GM18507 (cell line): ENCODE measurements around the gene CNTNAP2.

Source experiments
- DNase-seq: peaks from one replicate; pipeline ENCODE4 v3.0.0; 2011; ENCODE audit warnings: low read depth; ENCODE audit not compliant: insufficient read length; ENCODE audit errors: extremely low spot score
- FAIRE-seq: peaks from 2 replicates; lab custom pipeline; 2011; peaks lifted over from hg19 to GRCh38; lab: Jason Lieb, UNC

CNTNAP2 gene

GRCh38 chr7:147438216-147438615 is 1321.6 kb downstream of the CNTNAP2 start:
- FAIRE-seq: no peak
- no peak for DNase-seq

GRCh38 chr7:147443942-147444341 is 1327.3 kb downstream of the CNTNAP2 start:
- FAIRE-seq (no peak), DNase-seq (no peak)

DNA sequence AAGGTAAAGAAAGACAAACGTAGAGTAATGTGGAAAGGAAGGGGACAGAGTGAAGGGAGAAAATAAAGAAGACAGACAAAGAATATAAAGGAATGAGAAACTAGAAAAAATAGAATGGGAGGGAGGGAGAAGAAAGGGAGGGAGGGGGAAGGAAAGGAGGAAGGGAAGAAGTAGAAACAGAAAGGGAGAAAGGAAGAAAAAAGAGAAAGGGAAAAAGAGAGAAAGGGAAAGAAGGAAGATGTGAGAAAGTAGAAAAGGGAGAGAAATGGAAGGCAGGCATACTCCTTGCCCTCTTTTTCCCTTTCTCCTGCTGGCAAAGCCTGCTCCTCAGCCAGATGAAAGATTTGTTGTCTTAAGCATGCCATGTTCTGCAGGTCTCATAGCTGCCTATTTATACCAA is 1336.2 kb downstream of the CNTNAP2 start:
- DNase-seq (no peak), FAIRE-seq (no peak)

DNA sequence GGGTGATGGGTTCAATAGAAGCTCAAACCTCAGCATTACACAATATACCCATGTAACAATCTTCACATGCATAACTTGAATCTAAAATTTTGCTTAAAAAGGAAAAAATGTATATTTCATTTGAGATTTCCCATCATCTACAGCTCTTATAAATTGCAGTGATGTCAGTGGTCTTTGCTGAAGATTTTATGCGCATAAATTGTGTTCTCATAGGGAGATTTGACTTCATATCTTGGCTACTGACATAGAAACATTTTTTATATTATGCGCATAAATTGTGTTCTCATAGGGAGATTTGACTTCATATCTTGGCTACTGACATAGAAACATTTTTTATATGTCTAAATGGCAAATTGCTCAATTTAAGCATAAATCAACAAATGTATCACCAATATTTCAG is 1348.6 kb downstream of the CNTNAP2 start:
- DNase-seq (no peak), FAIRE-seq (no peak)

DNA sequence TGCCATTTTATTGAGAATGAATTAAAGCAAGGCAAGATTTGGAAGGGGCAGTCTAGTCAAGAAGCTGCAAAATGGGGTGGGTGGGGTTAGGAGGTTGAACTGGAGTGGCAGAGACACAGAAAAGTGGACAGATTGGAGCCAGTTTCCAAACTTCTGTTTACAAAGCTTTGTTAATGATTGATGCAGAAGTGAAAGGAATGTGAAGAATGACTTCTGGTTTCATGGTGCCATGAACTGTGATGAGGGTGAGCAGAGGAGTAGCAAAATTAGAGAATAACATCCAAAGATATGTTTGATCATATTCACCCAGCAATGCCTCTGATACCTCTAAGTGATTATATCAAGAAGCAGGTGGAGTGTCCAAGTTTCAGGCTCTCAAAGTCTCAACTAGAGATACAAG is 1356.0 kb downstream of the CNTNAP2 start:
- FAIRE-seq: no peak
- DNase-seq: no peak

DNA sequence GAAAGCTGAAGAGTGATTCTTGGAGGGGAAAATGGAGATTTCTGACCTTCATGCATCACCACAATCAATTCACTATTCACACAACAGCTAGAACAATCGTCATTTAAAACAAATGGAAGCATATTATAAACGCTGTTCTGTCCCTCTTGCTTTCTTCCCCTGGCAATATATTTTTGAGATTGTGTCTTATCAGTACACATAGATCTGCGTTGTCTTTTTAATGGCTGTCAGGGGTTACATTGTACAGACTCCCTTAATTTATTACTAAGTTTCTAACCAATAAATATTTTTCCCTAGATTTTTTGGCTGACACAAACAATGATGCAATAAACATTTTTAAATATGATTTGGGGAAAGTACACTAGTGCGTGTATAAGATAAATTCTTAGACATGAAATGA is 1358.3 kb downstream of the CNTNAP2 start:
- DNase-seq (no peak), FAIRE-seq (no peak)

- DNase-seq: no peak
- FAIRE-seq: no peak
Measured at GRCh38 chr7:147477526-147477925, 1360.9 kb downstream of the CNTNAP2 start.

- FAIRE-seq: no peak
Measured at GRCh38 chr7:147478796-147479195, 1362.2 kb downstream of the CNTNAP2 start.

GRCh38 chr7:147483634-147484292 is 1367.2 kb downstream of the CNTNAP2 start:
- DNase-seq: no peak
- no peak for FAIRE-seq

More at GRCh38 chr7:147478796-147479195, 1362.2 kb downstream of the CNTNAP2 start:
- DNase-seq: no peak

GRCh38 chr7:147485660-147486210 is 1369.1 kb downstream of the CNTNAP2 start:
- DNase-seq: no peak
- no peak for FAIRE-seq

DNA sequence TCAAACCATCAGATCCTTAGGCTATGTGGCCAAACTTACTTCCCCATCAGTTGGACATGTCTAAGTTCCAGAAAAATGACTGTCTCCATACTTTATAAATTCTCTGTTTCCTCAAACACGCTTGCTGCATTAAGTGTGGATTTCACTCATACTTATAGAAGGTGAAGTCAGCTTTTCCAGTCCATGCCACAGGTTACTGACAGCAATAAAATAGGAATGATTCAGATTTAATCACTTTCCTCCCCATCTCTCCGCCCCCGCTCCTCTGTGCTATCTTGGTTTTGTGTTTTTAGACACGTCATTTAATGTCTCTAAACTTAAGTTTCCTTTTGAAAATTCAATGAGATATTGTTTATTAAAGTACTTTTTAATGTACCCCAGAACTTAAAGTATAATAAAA is 1376.0 kb downstream of the CNTNAP2 start:
- no peak for DNase-seq
- no peak for FAIRE-seq

DNA sequence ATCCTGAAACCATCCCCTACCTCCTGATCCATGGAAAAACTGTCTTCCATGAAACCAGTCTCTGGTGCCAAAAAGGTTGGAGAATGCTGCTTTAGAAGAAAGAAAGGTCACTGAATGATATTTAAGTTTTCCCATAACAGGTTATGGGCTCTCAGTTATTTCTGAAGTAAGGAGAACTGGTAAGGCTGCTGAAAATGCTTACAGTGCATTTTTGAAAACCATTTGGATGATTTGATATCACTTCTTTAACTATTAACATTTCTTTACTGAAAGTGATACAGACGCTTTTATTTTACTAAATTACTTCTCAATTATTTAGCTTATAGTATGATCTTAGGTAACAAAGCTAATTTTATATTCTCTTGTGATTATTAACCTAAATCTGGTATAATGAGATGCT is 1379.6 kb downstream of the CNTNAP2 start:
- FAIRE-seq (no peak), DNase-seq (no peak)

- FAIRE-seq (no peak), DNase-seq (no peak)
Measured at GRCh38 chr7:147497246-147497645, 1380.6 kb downstream of the CNTNAP2 start.

GRCh38 chr7:147498081-147498480 is 1381.5 kb downstream of the CNTNAP2 start:
- DNase-seq (no peak), FAIRE-seq (no peak)

GRCh38 chr7:147509035-147509501 is 1392.5 kb downstream of the CNTNAP2 start:
- FAIRE-seq: no peak
- no peak for DNase-seq

DNA sequence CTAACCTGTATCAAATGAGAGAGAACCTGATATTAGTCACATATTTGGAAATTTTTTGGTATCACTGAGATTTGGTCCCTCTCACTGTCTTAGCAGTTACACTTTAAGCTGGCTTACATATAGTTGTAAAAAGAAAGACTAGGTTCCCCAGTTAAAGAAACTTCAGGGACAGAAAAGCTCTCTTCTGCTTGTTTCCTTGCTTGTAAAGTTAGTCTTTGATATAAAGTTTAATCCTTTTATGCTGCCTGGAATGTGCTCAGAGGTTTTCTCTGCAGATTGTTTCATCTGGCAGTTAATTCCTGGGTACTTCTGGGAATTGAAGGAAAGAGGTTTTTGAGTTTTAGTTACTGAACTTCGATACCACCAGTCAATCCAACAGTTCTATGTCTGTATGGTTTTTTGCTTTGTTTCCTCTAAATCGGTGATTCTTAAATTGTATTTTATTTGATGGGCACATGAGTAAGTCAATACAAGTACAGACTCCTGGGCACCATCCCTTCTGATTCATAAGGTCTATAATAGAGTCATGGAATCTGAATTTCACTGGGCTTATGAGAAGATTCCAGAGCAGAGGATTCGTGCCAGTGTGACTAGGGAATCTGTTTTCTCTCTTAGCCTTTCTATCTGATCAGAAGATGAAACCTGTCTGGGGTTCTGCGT is 1393.1 kb downstream of the CNTNAP2 start:
- FAIRE-seq (no peak), DNase-seq (no peak)

- FAIRE-seq (no peak), DNase-seq (no peak)
Measured at GRCh38 chr7:147510201-147510542, 1393.6 kb downstream of the CNTNAP2 start.

- FAIRE-seq (no peak), DNase-seq (no peak)
Measured at GRCh38 chr7:147510923-147511322, 1394.3 kb downstream of the CNTNAP2 start.

GRCh38 chr7:147513451-147513850 is 1396.8 kb downstream of the CNTNAP2 start:
- FAIRE-seq: no peak
- no peak for DNase-seq

DNA sequence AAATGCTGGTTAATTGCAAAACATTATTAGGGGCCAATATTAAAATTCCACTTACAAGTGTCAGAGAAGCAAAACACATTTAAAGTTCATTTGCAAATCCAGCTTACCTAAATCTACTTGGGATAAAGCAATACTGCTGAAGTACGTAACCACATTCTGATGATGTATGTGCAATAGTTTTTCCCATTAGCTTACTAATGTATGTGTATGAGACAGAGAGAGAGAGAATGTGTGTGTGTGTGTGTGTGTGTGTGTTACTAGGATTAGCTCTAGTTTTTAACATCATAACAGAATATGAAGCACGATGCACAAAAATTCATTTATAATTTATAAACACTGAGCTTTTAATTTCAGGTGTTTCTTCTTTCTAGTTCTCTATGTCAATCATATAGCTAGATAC is 1399.8 kb downstream of the CNTNAP2 start:
- no peak for FAIRE-seq
- DNase-seq: no peak

GRCh38 chr7:147519062-147519461 is 1402.5 kb downstream of the CNTNAP2 start:
- DNase-seq (no peak), FAIRE-seq (no peak)
